Keratinocyte (primary cell): Measurements from ENCODE around the gene C1GALT1C1L. TPM values are rescaled to one million over a fixed set of nuclear protein-coding genes. Genes with fewer than 3 reads are reported as not detected.

ENCODE experiments used
- DNase-seq: peaks from one replicate; pipeline ENCODE4 v3.0.0-alpha.2; 2011; ENCODE audit warnings: low read depth, missing footprints, low spot score
- FAIRE-seq: peaks from 2 replicates; lab custom pipeline; 2011; peaks lifted over from hg19 to GRCh38; lab: Jason Lieb, UNC
- H2AFZ ChIP-seq: 2 replicates; pipeline ENCODE4 v1.6.0; 2012; ENCODE audit warnings: low read length, control low read depth, inconsistent platforms; ENCODE audit not compliant: control insufficient read depth
- H3K27ac ChIP-seq: 2 replicates; pipeline ENCODE4 v1.5.1; 2011; ENCODE audit warnings: low read length; ENCODE audit not compliant: control insufficient read depth, insufficient read depth
- H3K27me3 ChIP-seq: 3 replicates; pipeline ENCODE4 v1.6.0; 2011; ENCODE audit warnings: low read length; ENCODE audit not compliant: control insufficient read depth, insufficient read depth; ENCODE audit errors: extremely low read depth
- H3K36me3 ChIP-seq, 2 experiments: 2 replicates in 1 of 2; 3 replicates in 1 of 2; pipeline ENCODE4 v1.5.1; 2011; ENCODE audit warnings: low read length in 2 of 2, mild to moderate bottlenecking in 1 of 2; ENCODE audit not compliant: control insufficient read depth in 2 of 2, insufficient read depth in 2 of 2; ENCODE audit errors: extremely low read depth in 1 of 2
- H3K4me1 ChIP-seq: 3 replicates; pipeline ENCODE4 v1.5.1; 2011; ENCODE audit warnings: low read length; ENCODE audit not compliant: control insufficient read depth, insufficient read depth; ENCODE audit errors: extremely low read depth
- H3K4me2 ChIP-seq: 3 replicates; pipeline ENCODE4 v1.6.0; 2011; ENCODE audit warnings: low read depth, low read length; ENCODE audit not compliant: control insufficient read depth, insufficient read depth; ENCODE audit errors: extremely low read depth
- H3K4me3 ChIP-seq, 3 experiments: fragments of 200-600 bp in 1 of 3; sonication (generic) in 1 of 3; 2 replicates in 2 of 3; 3 replicates in 1 of 3; pipeline ENCODE4 v1.5.1; 2011 to 2016; ENCODE audit warnings: low read length in 3 of 3, mild to moderate bottlenecking in 3 of 3, control low read depth in 2 of 3, inconsistent platforms in 1 of 3, low read depth in 1 of 3, mixed read lengths in 1 of 3, mixed run types in 1 of 3, moderate library complexity in 1 of 3; ENCODE audit not compliant: control insufficient read depth in 2 of 3, insufficient read depth in 2 of 3; ENCODE audit errors: extremely low read depth in 1 of 3
- H3K79me2 ChIP-seq: 2 replicates; pipeline ENCODE4 v1.6.0; 2012; ENCODE audit warnings: low read length; ENCODE audit not compliant: control insufficient read depth, insufficient read depth
- H3K9ac ChIP-seq: 3 replicates; pipeline ENCODE4 v1.6.0; 2011; ENCODE audit warnings: low read length; ENCODE audit not compliant: control insufficient read depth, insufficient read depth; ENCODE audit errors: extremely low read depth
- H3K9me1 ChIP-seq: 3 replicates; pipeline ENCODE4 v1.6.0; 2011; ENCODE audit warnings: low read length; ENCODE audit not compliant: control insufficient read depth, insufficient read depth; ENCODE audit errors: extremely low read depth
- H3K9me3 ChIP-seq: 2 replicates; pipeline ENCODE4 v1.5.1; 2012; ENCODE audit warnings: low read depth, low read length; ENCODE audit not compliant: control insufficient read depth
- H4K20me1 ChIP-seq: 3 replicates; pipeline ENCODE4 v1.6.0; 2011; ENCODE audit warnings: low read length; ENCODE audit not compliant: control insufficient read depth, insufficient read depth; ENCODE audit errors: extremely low read depth
- CTCF ChIP-seq, 3 experiments: IDR thresholded peaks in 1 of 3; conservative IDR thresholded peaks in 1 of 3; optimal IDR thresholded peaks in 1 of 3; 2 replicates in 2 of 3; 3 replicates in 1 of 3; pipeline versions ENCODE3 to v1.5.1; 2011; ENCODE audit warnings: low read length in 3 of 3, mild to moderate bottlenecking in 3 of 3, moderate library complexity in 2 of 3, control low read depth in 1 of 3, inconsistent platforms in 1 of 3; ENCODE audit not compliant: insufficient read depth in 2 of 3; ENCODE audit errors: extremely low read depth in 1 of 3
- EZH2 ChIP-seq: IDR thresholded peaks from one replicate; pipeline ENCODE4 v1.6.1; 2012; ENCODE audit warnings: inconsistent platforms, mild to moderate bottlenecking, low read length, moderate library complexity
- dilution Hi-C: fragments of 300-500 bp; cut with MboI; formaldehyde crosslinking; loops from one replicate; pipeline ENCODE4 v1.7.0; 2020; ENCODE audit warnings: low sequenced_read_pairs; ENCODE audit not compliant: extremely low pct_ligation_motif_present
- polyA plus RNA-seq, 5 experiments: library from polyadenylated mRNA; depleted of rRNA in 3 of 5; stranded (reverse) in 3 of 5; stranded (forward) in 1 of 5; unstranded in 1 of 5; fragments of >200 nt; gene quantifications; 1 replicate in 1 of 5; 2 replicates in 3 of 5; 3 replicates in 1 of 5; pipeline versions ENCODE4 v1.2.1 to v1.2.3, GENCODE V29; 2011 to 2012; ENCODE audit warnings: missing spikeins in 2 of 5, low read depth in 1 of 5, low replicate concordance in 1 of 5

The C1GALT1C1L gene
- polyA plus RNA-seq, 1 donor (not counting 4 experiments of a cell fraction or from before 2014, with no cell fraction given): 0.28 TPM

GRCh38 chr2:43707255-43708015, 31.2 kb upstream of the C1GALT1C1L start:
- Histone ChIP-seq H3K9me1 (no peaks in the 10 kb centered on the region), H3K4me2 (no peak overlapping the region), H3K27me3 (no peaks in the 10 kb centered on the region), H3K79me2 (no peaks in the 10 kb centered on the region), H3K4me1 (peaks cover 5% of the 10 kb centered on the region), H3K4me3 (no peak overlapping the region), H3K27ac (no peak overlapping the region), H2AFZ (no peak overlapping the region), H3K9me3 (no peaks in the 10 kb centered on the region), H3K36me3 (no peaks in the 10 kb centered on the region), H4K20me1 (no peaks in the 10 kb centered on the region), H3K9ac (no peak overlapping the region)
- FAIRE-seq (no peak), DNase-seq (no peak)
- dilution Hi-C loops: no loop called here
- TF ChIP-seq EZH2: no peak
- TF ChIP-seq CTCF (optimal IDR thresholded peaks at IDR 0.05 in 1 of 3, IDR thresholded peaks at IDR 0.05 in 1 of 3, conservative IDR thresholded peaks at IDR 0.05 in 1 of 3; ENCODE audit: extremely low read depth in 1 of 3, insufficient read depth in 2 of 3, low read length in 3 of 3): no peak

GRCh38 chr2:43701111-43701510, 24.9 kb upstream of the C1GALT1C1L start:
- Histone ChIP-seq H3K27me3 (no peaks in the 10 kb centered on the region), H3K36me3 (no peaks in the 10 kb centered on the region), H3K9me1 (no peaks in the 10 kb centered on the region), H3K79me2 (no peaks in the 10 kb centered on the region), H3K4me2 (no peak overlapping the region), H3K4me1 (no peaks in the 10 kb centered on the region), H3K4me3 (no peak overlapping the region), H4K20me1 (no peaks in the 10 kb centered on the region), H2AFZ (no peak overlapping the region), H3K9ac (no peak overlapping the region), H3K27ac (no peak overlapping the region), H3K9me3 (no peaks in the 10 kb centered on the region)
- TF ChIP-seq EZH2: no peak
- no peak for TF ChIP-seq CTCF (optimal IDR thresholded peaks at IDR 0.05 in 1 of 3, IDR thresholded peaks at IDR 0.05 in 1 of 3, conservative IDR thresholded peaks at IDR 0.05 in 1 of 3; ENCODE audit: extremely low read depth in 1 of 3, insufficient read depth in 2 of 3, low read length in 3 of 3)
- dilution Hi-C loops: no loop called here
- FAIRE-seq (no peak), DNase-seq (no peak)
